Fibroblast of upper back skin (primary cell): Measurements from ENCODE around the gene RSPH10B.
"Not testable (repeated sequence)": the region's sequence is repeated elsewhere in the genome, so short reads cannot be mapped to it uniquely, and the experiment has no call there.

Experiments used
- DNase-seq: peaks from one replicate; pipeline ENCODE4 v3.0.0-alpha.2; 2013

The RSPH10B gene

GRCh38 chr7:5970347-5970911 is at the start of gene RSPH10B:
TSS of gene RSPH10B (minus strand) at chr7:5970689. CDS start at chr7:5967116, 3,573 bp downstream.
- DNase-seq = not testable (repeated sequence)

GRCh38 chr7:6016653-6016966 is 46.1 kb upstream of the RSPH10B start:
- no peak for DNase-seq

GRCh38 chr7:6015917-6016652 is 45.6 kb upstream of the RSPH10B start:
- peak; percentile 99 for DNase-seq

- peak; percentile 21 for DNase-seq
Observed at GRCh38 chr7:6012355-6013104, 42.0 kb upstream of the RSPH10B start.

GRCh38 chr7:6011541-6011940 is 41.1 kb upstream of the RSPH10B start:
- DNase-seq = no peak

GRCh38 chr7:6010370-6010769 is 39.9 kb upstream of the RSPH10B start:
- not testable (repeated sequence) for DNase-seq

GRCh38 chr7:6008668-6009611 is 38.5 kb upstream of the RSPH10B start, which contains the start of the genes AIMP2 and PMS2:
TSS of gene AIMP2 (plus strand) at chr7:6009272. CDS start at chr7:6009364, 92 bp downstream.
TSS of gene PMS2 (minus strand) at chr7:6009049. CDS start at chr7:6009019, 30 bp downstream.
- peak; percentile 99 for DNase-seq

- DNase-seq = not testable (repeated sequence)
Observed at GRCh38 chr7:6007835-6008590, 37.5 kb upstream of the RSPH10B start.

GRCh38 chr7:6007386-6007785 is 36.9 kb upstream of the RSPH10B start:
- no peak for DNase-seq

- DNase-seq = peak; percentile 65
Observed at GRCh38 chr7:5997210-5997808, 26.8 kb upstream of the RSPH10B start.

GRCh38 chr7:5987061-5987460 is 16.6 kb upstream of the RSPH10B start:
- DNase-seq = not testable (repeated sequence)

- not testable (repeated sequence) for DNase-seq
Observed at GRCh38 chr7:5979680-5980314, 9.3 kb upstream of the RSPH10B start.

GRCh38 chr7:5973580-5973979 is 3.1 kb upstream of the RSPH10B start:
- DNase-seq = not testable (repeated sequence)

GRCh38 chr7:5963810-5964209 is 6.7 kb downstream of the RSPH10B start:
- not testable (repeated sequence) for DNase-seq

GRCh38 chr7:5963205-5963604 is 7.3 kb downstream of the RSPH10B start:
- not testable (repeated sequence) for DNase-seq

- not testable (repeated sequence) for DNase-seq
Observed at GRCh38 chr7:5934945-5935450, 35.5 kb downstream of the RSPH10B start.

GRCh38 chr7:5931905-5932644 is 38.4 kb downstream of the RSPH10B start:
- not testable (repeated sequence) for DNase-seq

GRCh38 chr7:5931250-5931649 is 39.2 kb downstream of the RSPH10B start:
- not testable (repeated sequence) for DNase-seq

- DNase-seq = not testable (repeated sequence)
Observed at GRCh38 chr7:5930290-5930689, 40.2 kb downstream of the RSPH10B start.
